ENCODE data around the gene LZTFL1.

DNA sequence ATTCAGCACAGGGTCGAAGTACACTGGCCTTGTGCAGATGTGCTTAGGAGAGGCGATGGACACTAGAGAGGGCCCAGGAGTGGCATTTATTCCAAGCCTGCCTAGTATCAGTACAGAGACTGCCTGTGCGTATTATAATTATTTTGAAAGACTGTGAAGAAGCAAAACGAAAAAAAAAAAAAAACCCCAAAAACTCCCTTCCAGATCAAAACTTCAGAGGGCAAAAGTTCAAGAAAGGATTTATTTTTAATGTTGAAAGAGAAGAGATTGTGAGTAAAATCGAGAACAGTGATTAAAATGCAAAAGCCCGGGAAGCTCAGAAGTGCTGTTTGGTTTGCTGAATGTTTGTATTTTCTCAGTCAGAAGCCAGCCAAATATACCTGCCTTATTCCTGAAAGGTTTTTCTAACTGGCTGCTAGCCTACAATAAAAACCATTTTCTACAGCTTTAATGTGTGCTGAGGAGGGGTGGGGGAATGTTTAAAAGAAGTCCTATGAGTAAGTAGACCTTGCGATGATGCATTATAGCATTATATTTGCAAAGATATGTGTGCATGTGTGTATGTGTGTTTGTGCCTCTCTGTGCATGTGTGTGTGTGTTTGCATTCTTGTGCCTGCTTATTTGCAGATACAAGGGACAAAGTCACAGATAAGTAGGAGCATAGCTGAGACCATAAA is 19.3 kb upstream of the LZTFL1 start:
- TF ChIP-seq, protein P1, sequence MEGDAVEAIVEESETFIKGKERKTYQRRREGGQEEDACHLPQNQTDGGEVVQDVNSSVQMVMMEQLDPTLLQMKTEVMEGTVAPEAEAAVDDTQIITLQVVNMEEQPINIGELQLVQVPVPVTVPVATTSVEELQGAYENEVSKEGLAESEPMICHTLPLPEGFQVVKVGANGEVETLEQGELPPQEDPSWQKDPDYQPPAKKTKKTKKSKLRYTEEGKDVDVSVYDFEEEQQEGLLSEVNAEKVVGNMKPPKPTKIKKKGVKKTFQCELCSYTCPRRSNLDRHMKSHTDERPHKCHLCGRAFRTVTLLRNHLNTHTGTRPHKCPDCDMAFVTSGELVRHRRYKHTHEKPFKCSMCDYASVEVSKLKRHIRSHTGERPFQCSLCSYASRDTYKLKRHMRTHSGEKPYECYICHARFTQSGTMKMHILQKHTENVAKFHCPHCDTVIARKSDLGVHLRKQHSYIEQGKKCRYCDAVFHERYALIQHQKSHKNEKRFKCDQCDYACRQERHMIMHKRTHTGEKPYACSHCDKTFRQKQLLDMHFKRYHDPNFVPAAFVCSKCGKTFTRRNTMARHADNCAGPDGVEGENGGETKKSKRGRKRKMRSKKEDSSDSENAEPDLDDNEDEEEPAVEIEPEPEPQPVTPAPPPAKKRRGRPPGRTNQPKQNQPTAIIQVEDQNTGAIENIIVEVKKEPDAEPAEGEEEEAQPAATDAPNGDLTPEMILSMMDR (conservative IDR thresholded peaks at IDR 0.05), result no peak
- TF ChIP-seq ZFX (IDR thresholded peaks at IDR 0.05), result no peak
